SU-DHL-6 (cell line): Measurements from ENCODE around the gene ATP2A3.

Experiments
- CTCF ChIP-seq: fragments of 200-600 bp; sonication (generic); IDR thresholded peaks from one replicate; pipeline ENCODE4 v1.5.1; 2017; ENCODE audit warnings: antibody characterized with exemption, mild to moderate bottlenecking, low read length, moderate library complexity; ENCODE audit not compliant: insufficient read depth, poor library complexity, severe bottlenecking
- EZH2phosphoT487 ChIP-seq: fragments of 200-600 bp; sonication (generic), shearing (Covaris generic); conservative IDR thresholded peaks from 2 replicates; pipeline ENCODE4 v1.6.1; 2018; ENCODE audit warnings: mild to moderate bottlenecking, antibody characterized with exemption, low read length, moderate library complexity, mixed read lengths

- TF ChIP-seq CTCF (no peak), EZH2phosphoT487 (no peak)
Measured at GRCh38 chr17:3929764-3930163, 34.5 kb downstream of the ATP2A3 start.
